Stomach smooth muscle (tissue), 2 donors: ENCODE measurements around the gene QRICH1.

Source experiments
- H3K27ac ChIP-seq: one replicate; pipeline ENCODE4 v1.7.0; 2013; ENCODE audit warnings: mild to moderate bottlenecking, low read length, inconsistent platforms
- H3K27me3 ChIP-seq, 2 donors: one replicate each; pipeline ENCODE4 v1.7.0; 2013; ENCODE audit warnings: low read length in 2 of 2; ENCODE audit not compliant: insufficient read depth in 2 of 2, control insufficient read depth in 1 of 2
- H3K36me3 ChIP-seq, 2 donors: one replicate each; pipeline ENCODE4 v1.7.0; 2013; ENCODE audit warnings: low read length in 2 of 2; ENCODE audit not compliant: control insufficient read depth in 2 of 2, insufficient read depth in 2 of 2
- H3K4me1 ChIP-seq: one replicate; pipeline ENCODE4 v1.7.0; 2013; ENCODE audit warnings: low read length; ENCODE audit not compliant: control insufficient read depth, insufficient read depth
- H3K4me3 ChIP-seq, 2 donors: one replicate each; pipeline ENCODE4 v1.7.0; 2013; ENCODE audit warnings: low read length in 2 of 2
- H3K9ac ChIP-seq, 2 donors: one replicate each; pipeline ENCODE4 v1.7.0; 2013; ENCODE audit warnings: low read length in 2 of 2, mild to moderate bottlenecking in 1 of 2
- H3K9me3 ChIP-seq, 2 donors: one replicate each; pipeline ENCODE4 v1.7.0; 2013; ENCODE audit warnings: low read length in 2 of 2; ENCODE audit not compliant: control insufficient read depth in 2 of 2
- donor health status: healthy.
- donor health status: Pancreatic carcinoma.

The QRICH1 gene

GRCh38 chr3:49007068-49007770, 86.7 kb downstream of the QRICH1 start, which contains the start of gene WDR6:
Gene WDR6, plus strand, starts transcription at chr3:49007391. Its CDS starts 41 bp downstream, at chr3:49007432.
- Histone ChIP-seq H3K27ac (peak within 1 kb of the TSS; percentile 97), H3K36me3 (peaks cover 5 to 11% of the 10 kb centered on the region in 2 donors), H3K9me3 (no peaks in the 10 kb centered on the region), H3K4me3 (peak within 1 kb of the TSS; percentile 90 to 95), H3K9ac (peak within 1 kb of the TSS; percentile 92 to 94), H3K27me3 (no peaks in the 10 kb centered on the region), H3K4me1 (peaks cover 18% of the 10 kb centered on the region)

GRCh38 chr3:49006408-49007067, 87.3 kb downstream of the QRICH1 start:
- peaks cover 0 to 7% of the 10 kb centered on the region in 2 donors for H3K36me3 ChIP-seq
- no peaks in the 10 kb centered on the region for H3K9me3 ChIP-seq

DNA sequence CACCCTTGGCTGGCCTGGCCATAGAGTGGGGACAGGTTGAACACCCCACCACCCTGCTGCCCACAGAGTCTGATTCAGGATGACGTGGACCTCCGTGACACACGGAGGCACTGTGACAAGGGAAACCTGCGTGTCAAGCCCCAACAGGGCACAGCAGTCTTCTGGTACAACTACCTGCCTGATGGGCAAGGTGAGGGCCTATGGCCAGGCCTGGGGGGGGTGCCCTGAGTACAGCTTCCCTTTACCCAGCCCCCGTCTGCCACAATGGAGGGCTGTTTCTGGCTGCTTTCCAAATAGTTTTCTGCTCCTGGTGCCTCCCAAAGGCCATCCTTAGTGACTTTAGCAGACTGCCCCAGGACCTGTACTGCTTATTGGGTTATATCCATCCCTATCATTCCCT, 87.9 kb downstream of the QRICH1 start:
- Histone ChIP-seq H3K27me3 (no peaks in the 10 kb centered on the region), H3K4me3 (peak overlapping the region in 1 of 2 donors; percentile 95), H3K4me1 (peaks cover 18% of the 10 kb centered on the region), H3K9me3 (no peaks in the 10 kb centered on the region), H3K27ac (peak overlapping the region; percentile 97), H3K36me3 (peaks cover 0 to 7% of the 10 kb centered on the region in 2 donors), H3K9ac (peak overlapping the region; percentile 91 to 94)

More at GRCh38 chr3:49006408-49007067, 87.3 kb downstream of the QRICH1 start:
- no peaks in the 10 kb centered on the region for H3K27me3 ChIP-seq
- H3K4me1 ChIP-seq, result peaks cover 18% of the 10 kb centered on the region
- peak overlapping the region; percentile 97 for H3K27ac ChIP-seq
- peak overlapping the region; percentile 91 to 94 for H3K9ac ChIP-seq
- H3K4me3 ChIP-seq, result peak overlapping the region; percentile 90 to 95

DNA sequence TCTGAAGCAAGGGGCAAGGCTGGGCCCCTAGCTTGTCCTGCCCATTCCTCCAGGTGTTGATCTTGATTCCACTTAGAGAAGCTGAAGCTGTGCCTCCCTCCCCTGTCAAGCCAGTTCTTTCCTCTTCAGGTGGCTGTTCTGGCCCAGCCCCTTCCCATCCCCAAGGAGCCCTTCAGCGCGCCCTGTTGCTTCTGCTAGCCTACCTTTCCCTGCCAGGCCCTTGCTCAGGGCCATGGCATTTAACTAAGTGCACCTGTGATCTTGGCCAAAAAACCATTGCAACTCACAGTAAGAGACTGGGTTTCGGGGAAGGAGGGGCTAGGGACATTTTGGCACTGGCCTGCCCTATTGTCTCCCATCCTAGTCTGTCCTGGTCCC, 88.6 kb downstream of the QRICH1 start:
- Histone ChIP-seq H3K27ac (no peak overlapping the region), H3K4me3 (no peak overlapping the region)

DNA sequence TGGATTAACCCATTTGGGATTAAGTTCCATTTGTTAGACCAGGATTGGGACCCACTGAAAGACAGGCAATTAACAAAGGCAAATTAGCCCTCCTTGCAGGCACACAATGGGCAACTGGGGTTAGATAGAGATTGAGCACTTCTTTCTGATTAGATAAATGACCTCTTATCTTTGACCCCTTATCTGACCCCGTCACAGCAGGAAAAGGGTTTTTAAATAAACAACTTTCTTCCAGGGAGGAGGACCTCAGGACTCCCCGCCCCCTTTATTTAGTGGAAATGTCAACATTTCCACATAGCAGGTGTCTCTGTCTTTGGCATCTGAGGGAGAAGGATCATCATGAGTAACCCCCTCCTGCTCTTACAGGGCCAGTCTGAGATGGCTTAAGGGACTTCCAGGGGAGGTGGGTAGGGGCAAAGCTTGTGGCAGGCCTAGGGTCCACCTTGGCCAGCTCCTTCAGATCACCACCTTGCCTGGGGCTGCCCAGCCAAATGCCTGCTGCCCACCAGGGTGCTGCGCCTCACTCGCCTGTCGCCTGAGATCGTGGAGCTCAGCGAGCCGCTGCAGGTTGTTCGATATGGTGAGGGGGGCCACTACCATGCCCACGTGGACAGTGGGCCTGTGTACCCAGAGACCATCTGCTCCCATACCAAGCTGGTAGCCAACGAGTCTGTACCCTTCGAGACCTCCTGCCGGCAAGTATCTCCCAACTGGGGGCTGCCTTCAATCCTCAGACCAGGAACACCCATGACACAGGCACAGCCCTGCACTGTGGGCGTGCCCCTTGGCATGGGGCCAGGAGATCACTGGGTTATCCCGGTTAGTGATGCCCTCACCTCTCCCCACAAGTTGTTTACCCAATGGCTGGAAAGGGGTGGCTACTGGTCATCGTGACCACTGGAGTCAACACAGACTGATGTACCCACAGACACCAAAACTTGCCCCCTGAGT, 89.2 kb downstream of the QRICH1 start:
- no peaks in the 10 kb centered on the region for H3K9me3 ChIP-seq
- no peak overlapping the region for H3K27ac ChIP-seq
- H3K36me3 ChIP-seq, result peaks cover 0 to 9% of the 10 kb centered on the region in 2 donors
- H3K9ac ChIP-seq, result no peak overlapping the region
- H3K27me3 ChIP-seq, result no peaks in the 10 kb centered on the region
- no peak overlapping the region for H3K4me3 ChIP-seq
- H3K4me1 ChIP-seq, result peaks cover 18% of the 10 kb centered on the region

More for the DNA sequence above, 88.6 kb downstream of the QRICH1 start:
- H3K4me1 ChIP-seq, result peaks cover 18% of the 10 kb centered on the region
- H3K27me3 ChIP-seq, result no peaks in the 10 kb centered on the region
- no peaks in the 10 kb centered on the region for H3K9me3 ChIP-seq
- H3K36me3 ChIP-seq, result peaks cover 0 to 7% of the 10 kb centered on the region in 2 donors
- no peak overlapping the region for H3K9ac ChIP-seq

DNA sequence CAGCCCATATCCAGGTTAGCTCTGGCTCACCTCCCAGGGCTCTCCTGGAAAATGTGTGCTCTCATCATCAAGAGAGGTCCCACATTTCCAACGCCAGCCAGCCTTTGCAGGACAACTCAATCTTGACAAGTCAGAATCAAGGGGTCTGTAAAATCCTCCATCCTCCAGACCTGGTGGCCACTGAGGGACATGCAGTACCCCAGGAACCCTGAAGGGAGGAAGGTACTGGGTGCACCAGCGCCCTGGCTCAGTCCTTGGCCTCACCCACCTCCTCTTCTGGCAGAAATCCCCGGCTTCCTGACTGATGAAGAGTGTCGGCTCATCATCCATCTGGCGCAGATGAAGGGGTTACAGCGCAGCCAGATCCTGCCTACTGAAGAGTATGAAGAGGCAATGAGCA, 92.7 kb downstream of the QRICH1 start:
- Histone ChIP-seq H3K36me3 (peaks cover 3 to 12% of the 10 kb centered on the region in 2 donors), H3K4me1 (peaks cover 3% of the 10 kb centered on the region), H3K27ac (no peak overlapping the region), H3K9me3 (no peaks in the 10 kb centered on the region), H3K27me3 (no peaks in the 10 kb centered on the region), H3K9ac (no peak overlapping the region), H3K4me3 (no peak overlapping the region)

GRCh38 chr3:48999085-48999858, 94.6 kb downstream of the QRICH1 start:
- Histone ChIP-seq H3K9ac (no peak overlapping the region), H3K9me3 (no peaks in the 10 kb centered on the region), H3K27me3 (no peaks in the 10 kb centered on the region), H3K27ac (no peak overlapping the region), H3K4me1 (no peaks in the 10 kb centered on the region), H3K4me3 (no peak overlapping the region), H3K36me3 (peaks cover 9 to 13% of the 10 kb centered on the region in 2 donors)

- Histone ChIP-seq H3K4me1 (no peaks in the 10 kb centered on the region), H3K27me3 (no peaks in the 10 kb centered on the region), H3K4me3 (no peak overlapping the region), H3K27ac (no peak overlapping the region), H3K36me3 (peaks cover 10 to 12% of the 10 kb centered on the region in 2 donors), H3K9me3 (no peaks in the 10 kb centered on the region), H3K9ac (no peak overlapping the region)
These were observed 95.9 kb downstream of the QRICH1 start for GRCh38 chr3:48997714-48998637.

- Histone ChIP-seq H3K9ac (no peak overlapping the region), H3K9me3 (no peaks in the 10 kb centered on the region), H3K27me3 (no peaks in the 10 kb centered on the region), H3K4me1 (no peaks in the 10 kb centered on the region), H3K27ac (no peak overlapping the region), H3K36me3 (peaks cover 10 to 12% of the 10 kb centered on the region in 2 donors), H3K4me3 (no peak overlapping the region)
These were observed 96.7 kb downstream of the QRICH1 start for GRCh38 chr3:48997102-48997635.
